ENCODE measurements around the gene NOTCH2.

Gene NOTCH2

DNA sequence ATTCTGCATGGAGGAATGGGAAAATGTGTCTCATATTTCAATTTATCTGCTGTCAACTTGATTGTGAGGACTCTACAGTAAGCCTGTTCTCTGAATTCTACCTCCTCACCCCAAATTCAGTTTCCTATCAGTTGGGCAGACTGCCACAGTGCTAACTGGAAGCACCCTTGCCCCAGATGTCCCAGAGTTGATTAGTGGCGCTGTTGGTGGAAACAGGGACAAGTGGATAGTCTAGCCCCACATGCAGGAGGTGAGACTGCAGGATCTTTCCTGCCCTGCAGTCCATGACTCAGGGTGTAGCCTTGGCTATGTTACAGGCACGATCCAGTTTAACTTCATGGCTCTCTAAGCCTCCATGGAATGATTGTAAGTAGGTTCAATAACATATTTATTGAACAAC lies 195.3 kb downstream of the NOTCH2 start:
- no peak for DNase-seq (ENCODE audit: low read depth in 3 of 3)

DNA sequence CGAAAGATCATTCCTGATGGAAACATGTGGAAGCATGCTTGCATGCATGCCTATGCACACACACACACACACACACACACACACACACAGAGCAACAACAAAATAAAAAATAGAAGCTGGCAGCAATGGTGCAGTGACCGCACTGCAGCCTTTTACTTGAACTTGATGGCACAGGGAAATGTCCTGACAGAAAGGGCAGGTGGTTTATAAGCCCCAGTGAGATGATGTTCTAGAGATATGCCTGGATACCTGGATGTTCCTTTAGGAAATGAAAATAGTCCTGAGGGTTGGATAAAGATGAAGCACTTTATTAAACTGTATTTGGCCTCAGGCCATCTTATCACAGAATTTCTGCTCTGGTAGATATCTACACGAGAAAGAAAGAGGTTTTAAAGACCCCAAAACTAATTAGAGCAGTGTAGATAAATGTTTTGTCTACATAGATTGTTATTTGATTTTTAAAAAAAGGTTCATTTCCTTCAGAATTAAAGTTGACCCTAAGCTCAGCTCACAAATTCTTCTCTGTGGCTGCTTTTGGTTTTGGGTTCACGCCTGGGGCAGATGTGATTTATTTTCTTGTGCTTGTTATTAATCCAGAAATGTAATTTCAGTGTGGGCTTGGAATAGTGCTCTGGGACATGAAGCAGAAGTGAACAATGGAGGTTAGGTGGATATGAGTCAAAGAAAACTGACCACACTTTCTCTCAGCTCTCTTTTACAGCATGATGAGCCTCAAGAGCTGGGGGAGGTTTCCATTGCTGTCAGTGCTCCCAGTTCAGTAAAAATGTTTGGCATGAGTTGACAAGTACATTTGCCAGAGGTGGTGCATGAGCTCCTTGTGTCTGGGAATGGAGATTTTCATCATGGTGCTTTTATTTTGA lies 196.1 kb downstream of the NOTCH2 start:
- DNase-seq (ENCODE audit: low read depth in 3 of 3), result no peak

DNA sequence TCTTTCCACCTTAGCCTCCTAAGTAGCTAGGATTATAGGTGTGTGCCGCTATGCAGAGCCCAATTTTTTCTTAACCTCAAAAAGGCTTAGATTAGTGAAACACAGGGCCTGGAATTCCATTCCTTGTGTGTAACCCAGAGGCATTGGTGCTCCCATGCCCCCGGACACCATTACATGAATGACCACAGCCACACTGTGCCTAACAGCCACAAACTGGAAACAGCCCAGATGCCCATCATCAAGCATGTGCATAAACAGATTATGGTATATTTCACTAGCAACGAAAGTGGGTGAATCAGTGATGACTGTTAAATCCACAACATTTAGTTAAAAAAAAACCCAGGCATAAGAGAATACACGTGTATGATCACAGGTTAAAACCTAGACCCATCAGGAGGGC lies 197.6 kb downstream of the NOTCH2 start:
- no peak for DNase-seq (ENCODE audit: low read depth in 3 of 3)

DNA sequence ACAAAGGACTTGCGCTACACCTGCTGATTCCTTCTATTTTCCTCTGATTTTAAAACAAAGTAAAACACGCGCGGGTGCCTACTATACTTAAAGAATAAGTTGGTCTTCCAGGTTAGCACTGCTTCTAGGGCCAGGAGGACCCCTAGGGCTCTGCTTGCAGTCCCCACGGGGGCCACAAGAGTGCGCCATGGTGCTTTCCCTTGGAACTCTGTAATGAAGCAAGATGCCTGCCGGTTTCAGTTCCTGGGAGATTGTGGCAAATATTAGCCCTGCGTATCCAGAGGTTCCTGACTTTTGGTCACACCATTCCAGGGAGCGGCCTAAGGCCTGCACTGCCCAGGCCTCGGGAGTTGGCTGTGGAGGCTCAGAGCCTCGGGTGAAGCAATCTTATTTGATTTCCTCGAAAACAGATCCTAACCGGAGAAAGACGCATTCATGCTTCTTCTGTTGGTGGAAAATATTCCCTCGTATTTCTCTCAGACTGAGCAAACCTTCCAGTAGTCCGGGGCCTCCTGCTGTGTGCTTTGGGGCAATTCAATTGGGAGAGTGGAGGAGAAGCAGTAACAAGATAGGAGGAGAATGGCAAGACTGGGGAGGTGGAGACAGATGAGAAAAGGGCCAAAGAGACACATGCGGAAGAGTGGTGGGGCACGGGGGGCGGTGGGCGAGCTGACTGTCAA lies 198.4 kb downstream of the NOTCH2 start:
- DNase-seq (ENCODE audit: low read depth in 3 of 3), result peak; percentile 38 to 52 (median 42)

- DNase-seq (ENCODE audit: low read depth in 3 of 3), result no peak
These were observed 199.5 kb downstream of the NOTCH2 start for GRCh38 chr1:119869995-119870394.

GRCh38 chr1:119868176-119868575 lies 201.3 kb downstream of the NOTCH2 start:
- DNase-seq (ENCODE audit: low read depth in 3 of 3), result no peak

DNA sequence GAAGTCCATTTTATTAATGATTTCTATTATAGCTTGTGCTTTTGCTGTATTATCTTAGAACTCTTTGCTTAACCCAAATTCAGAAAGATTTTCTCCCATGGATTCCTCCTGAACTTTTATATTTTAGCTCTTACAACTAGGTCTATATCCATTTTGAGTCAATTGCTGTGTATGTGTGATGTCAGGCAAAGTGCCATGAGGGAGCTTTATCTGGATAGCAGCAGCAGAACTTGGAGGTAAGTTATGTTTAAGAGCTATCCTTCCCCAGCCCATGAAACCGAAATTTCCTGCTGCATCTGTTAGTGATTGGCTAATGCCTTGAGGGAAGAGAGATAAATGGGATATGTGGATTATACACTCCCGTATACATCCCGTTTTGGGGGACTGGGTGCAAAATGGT lies 203.0 kb downstream of the NOTCH2 start:
- DNase-seq (ENCODE audit: low read depth in 3 of 3), result no peak

DNA sequence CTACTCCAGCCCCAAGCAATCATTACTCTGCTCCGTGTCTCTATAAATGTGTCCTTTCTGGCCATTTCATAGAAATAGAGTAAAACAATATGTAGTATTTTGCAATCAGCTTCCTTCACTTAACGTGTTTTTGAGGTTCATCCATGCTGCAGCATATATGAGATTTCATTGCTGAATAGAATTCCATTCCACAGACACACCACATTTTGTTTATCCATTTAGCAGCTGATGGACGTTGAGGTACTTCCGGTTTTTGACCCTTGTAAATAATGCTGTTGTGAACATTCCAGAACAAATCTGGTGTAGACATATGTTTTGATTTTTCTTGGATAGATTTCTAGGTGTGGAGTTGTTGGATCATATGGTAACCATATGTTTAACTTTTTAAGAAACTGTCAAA lies 203.8 kb downstream of the NOTCH2 start:
- no peak for DNase-seq (ENCODE audit: low read depth in 3 of 3)

GRCh38 chr1:119862276-119862675 lies 207.2 kb downstream of the NOTCH2 start:
- no peak for DNase-seq (ENCODE audit: low read depth in 3 of 3)
